ENCODE data around the gene LRP3.
"Not testable (repeated sequence)": the region's sequence is repeated elsewhere in the genome, so short reads cannot be mapped to it uniquely, and the experiment has no call there.

The LRP3 gene

DNA sequence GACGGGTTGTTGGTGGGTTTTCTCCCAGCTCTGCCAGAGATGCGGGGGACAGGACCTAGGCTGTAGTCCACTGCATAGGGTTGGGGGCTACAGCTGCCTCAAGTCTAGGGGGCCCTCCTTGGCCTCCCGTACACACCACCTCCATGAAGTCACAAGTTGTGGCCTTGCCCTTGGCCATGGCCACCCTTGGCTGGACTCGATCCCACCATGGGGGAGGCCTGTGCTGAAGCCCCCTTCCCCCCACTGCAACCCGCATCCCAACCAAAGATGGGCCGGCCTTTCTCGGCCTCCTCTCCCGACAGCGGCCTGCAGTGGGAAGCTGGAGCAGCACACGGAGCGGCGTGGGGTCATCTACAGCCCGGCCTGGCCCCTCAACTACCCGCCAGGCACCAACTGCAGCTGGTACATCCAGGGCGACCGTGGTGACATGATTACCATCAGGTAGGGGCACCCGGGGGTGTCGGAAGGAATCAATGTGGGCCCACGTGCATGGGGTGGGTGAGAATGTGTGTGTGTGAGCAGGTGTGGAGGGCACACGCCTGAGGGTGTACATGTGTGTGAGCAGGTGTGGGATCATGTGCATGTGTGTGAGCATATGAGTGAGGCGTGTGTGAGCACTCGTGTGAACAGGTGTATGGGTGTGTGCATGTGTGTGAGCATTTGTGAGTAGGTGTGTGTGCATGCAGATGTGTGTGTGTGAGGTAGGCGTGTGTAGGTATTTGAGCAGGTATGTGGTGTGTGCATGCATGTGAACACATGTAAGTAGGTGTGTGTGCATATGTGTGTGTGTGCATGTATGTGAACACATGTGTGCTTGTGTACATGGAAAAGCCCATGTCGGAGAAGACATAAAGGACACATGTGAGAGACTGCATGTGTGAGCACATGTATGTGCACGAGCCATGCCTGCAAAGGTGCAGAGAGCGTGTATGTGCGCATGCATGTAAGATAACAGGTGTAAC is 8.7 kb downstream of the LRP3 start:
- no peaks in the 10 kb centered on the region for H3K36me3 Mint-ChIP-seq (ENCODE audit: low read depth)
- H3K27me3 Mint-ChIP-seq (ENCODE audit: low read depth), result no peaks in the 10 kb centered on the region
- H3K4me1 Mint-ChIP-seq (ENCODE audit: low read depth), result no peaks in the 10 kb centered on the region
- H3K9me3 Mint-ChIP-seq, result no peaks in the 10 kb centered on the region
- DNase-seq (ENCODE audit: low spot score), result no peak
- H3K27ac Mint-ChIP-seq, result no peak overlapping the region
- no peak overlapping the region for H3K4me3 Mint-ChIP-seq

DNA sequence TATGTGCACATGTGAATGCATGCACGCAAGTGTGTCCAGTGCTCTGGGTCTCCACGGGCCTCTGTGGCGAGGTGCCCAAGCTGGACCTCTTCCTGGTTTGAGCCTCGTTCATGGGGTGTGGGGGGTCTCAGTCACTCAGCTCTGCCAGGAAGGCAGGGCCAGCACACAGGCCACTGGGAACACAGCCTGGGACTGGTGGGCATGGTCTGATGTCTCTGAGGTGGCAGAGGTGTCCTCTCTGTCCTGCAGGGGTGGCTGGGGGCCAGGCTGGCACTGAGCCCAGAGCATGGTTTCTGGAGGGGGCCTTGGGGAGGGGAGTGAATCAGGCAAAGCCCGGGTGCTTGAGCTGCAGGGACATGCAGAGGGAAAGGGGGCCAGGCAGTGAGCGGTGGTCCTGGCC is 9.4 kb downstream of the LRP3 start:
- Mint-ChIP-seq H3K27me3 (ENCODE audit: low read depth) (no peaks in the 10 kb centered on the region), H3K27ac (no peak overlapping the region), H3K4me3 (no peak overlapping the region), H3K36me3 (ENCODE audit: low read depth) (no peaks in the 10 kb centered on the region), H3K4me1 (ENCODE audit: low read depth) (no peaks in the 10 kb centered on the region), H3K9me3 (no peaks in the 10 kb centered on the region)
- no peak for DNase-seq (ENCODE audit: low spot score)

DNA sequence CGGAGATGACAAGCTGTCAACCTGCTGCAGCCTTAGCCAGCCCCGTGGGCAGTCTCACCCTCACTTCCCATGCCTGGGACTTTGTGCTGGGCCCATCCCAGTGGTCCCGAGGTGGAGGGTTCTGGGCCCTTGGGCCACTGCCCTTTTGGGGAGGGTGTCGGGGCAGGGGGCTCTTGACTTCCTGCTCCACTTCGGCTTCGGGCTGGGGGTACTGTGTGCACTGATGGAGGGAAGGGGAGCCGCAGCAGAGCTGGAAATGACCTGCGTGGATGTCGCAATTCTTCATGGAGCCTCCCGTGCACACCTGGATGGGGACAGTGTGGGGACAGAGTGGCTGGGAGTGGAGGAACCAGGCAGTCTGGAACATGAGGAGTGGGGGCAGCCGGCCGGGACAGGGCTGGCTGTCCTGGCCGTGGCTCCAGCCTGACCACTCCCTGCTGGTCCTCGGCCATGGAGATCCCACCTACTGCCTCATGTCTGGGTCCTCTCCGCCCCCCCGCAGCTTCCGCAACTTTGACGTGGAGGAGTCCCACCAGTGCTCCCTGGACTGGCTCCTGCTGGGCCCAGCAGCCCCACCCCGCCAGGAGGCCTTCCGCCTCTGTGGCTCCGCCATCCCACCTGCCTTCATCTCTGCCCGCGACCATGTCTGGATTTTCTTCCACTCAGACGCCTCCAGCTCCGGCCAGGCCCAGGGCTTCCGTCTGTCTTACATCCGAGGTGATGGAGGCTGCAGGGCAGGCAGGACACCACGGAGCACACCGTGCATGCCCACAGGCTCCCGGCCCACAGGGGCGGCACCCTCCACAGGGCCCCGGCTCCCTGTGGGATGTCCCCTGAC is 10.2 kb downstream of the LRP3 start:
- Mint-ChIP-seq H3K27ac (no peak overlapping the region), H3K36me3 (ENCODE audit: low read depth) (no peaks in the 10 kb centered on the region), H3K27me3 (ENCODE audit: low read depth) (no peaks in the 10 kb centered on the region), H3K9me3 (no peaks in the 10 kb centered on the region), H3K4me3 (no peak overlapping the region), H3K4me1 (ENCODE audit: low read depth) (no peaks in the 10 kb centered on the region)
- no peak for DNase-seq (ENCODE audit: low spot score)

DNA sequence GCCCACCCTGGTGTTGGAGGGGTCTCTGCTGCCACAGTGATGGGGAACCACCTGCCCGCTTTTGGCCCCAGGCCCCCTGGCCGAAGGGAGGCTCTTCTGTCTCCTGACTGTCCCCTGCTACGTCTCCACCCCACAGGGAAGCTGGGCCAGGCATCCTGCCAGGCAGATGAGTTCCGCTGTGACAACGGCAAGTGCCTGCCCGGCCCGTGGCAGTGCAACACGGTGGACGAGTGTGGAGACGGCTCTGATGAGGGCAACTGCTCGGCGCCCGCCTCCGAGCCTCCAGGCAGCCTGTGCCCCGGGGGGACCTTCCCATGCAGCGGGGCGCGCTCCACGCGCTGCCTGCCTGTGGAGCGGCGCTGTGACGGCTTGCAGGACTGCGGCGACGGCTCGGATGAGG is 11.0 kb downstream of the LRP3 start:
- H3K9me3 Mint-ChIP-seq, result no peaks in the 10 kb centered on the region
- no peak overlapping the region for H3K4me3 Mint-ChIP-seq
- no peaks in the 10 kb centered on the region for H3K27me3 Mint-ChIP-seq (ENCODE audit: low read depth)
- no peak overlapping the region for H3K27ac Mint-ChIP-seq
- H3K4me1 Mint-ChIP-seq (ENCODE audit: low read depth), result no peaks in the 10 kb centered on the region
- DNase-seq (ENCODE audit: low spot score), result no peak
- H3K36me3 Mint-ChIP-seq (ENCODE audit: low read depth), result no peaks in the 10 kb centered on the region

DNA sequence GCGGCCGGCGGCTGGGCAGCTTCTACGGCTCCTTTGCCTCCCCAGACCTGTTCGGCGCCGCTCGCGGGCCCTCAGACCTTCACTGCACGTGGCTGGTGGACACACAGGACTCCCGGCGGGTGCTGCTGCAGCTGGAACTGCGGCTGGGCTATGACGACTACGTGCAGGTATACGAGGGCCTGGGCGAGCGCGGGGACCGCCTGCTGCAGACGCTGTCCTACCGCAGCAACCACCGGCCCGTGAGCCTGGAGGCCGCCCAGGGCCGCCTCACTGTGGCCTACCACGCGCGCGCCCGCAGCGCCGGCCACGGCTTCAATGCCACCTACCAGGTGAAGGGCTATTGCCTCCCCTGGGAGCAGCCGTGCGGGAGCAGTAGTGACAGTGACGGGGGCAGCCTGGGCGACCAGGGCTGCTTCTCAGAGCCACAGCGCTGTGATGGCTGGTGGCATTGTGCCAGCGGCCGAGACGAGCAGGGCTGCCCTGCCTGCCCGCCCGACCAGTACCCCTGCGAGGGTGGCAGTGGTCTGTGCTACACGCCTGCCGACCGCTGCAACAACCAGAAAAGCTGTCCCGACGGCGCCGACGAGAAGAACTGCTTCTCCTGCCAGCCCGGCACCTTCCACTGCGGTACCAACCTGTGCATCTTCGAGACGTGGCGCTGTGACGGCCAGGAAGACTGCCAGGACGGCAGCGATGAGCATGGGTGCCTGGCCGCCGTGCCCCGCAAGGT is 11.6 kb downstream of the LRP3 start:
- Mint-ChIP-seq H3K4me3 (no peak overlapping the region), H3K4me1 (ENCODE audit: low read depth) (no peaks in the 10 kb centered on the region), H3K36me3 (ENCODE audit: low read depth) (no peaks in the 10 kb centered on the region), H3K9me3 (no peaks in the 10 kb centered on the region), H3K27ac (no peak overlapping the region), H3K27me3 (ENCODE audit: low read depth) (no peaks in the 10 kb centered on the region)
- DNase-seq (ENCODE audit: low spot score), result no peak

DNA sequence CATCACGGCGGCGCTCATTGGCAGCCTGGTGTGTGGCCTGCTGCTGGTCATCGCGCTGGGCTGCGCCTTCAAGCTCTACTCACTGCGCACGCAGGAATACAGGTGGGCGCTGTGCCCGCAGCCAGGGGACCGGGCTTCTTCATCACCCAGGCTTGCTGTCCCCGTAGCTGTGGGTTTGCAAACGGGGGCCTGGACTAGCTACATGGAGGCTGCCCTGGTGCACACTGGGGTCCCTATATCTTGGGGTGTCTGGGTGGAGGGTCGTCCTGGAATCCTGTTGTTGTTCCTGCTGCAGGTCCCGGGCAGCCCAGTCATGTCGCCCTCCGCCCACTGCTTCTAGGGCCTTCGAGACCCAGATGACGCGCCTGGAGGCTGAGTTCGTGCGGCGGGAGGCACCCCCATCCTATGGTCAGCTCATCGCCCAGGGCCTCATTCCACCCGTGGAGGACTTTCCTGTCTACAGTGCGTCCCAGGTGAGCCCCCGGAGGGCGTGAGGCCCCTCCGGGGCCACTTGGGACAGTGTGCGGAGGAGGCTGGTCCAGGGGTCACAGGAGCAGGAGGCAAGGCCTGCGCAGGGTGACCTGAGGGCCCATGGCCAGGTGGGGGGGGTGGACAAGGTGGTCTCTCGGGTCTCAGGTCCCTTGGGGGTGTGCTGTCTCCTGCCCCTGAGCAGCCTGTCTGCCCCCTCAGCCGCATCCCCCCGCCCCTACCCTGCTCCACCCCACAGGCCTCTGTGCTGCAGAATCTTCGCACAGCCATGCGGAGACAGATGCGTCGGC is 12.3 kb downstream of the LRP3 start:
- Mint-ChIP-seq H3K36me3 (ENCODE audit: low read depth) (no peaks in the 10 kb centered on the region), H3K4me3 (no peak overlapping the region), H3K4me1 (ENCODE audit: low read depth) (no peaks in the 10 kb centered on the region), H3K27me3 (ENCODE audit: low read depth) (no peaks in the 10 kb centered on the region), H3K27ac (no peak overlapping the region), H3K9me3 (no peaks in the 10 kb centered on the region)
- DNase-seq (ENCODE audit: low spot score), result no peak

DNA sequence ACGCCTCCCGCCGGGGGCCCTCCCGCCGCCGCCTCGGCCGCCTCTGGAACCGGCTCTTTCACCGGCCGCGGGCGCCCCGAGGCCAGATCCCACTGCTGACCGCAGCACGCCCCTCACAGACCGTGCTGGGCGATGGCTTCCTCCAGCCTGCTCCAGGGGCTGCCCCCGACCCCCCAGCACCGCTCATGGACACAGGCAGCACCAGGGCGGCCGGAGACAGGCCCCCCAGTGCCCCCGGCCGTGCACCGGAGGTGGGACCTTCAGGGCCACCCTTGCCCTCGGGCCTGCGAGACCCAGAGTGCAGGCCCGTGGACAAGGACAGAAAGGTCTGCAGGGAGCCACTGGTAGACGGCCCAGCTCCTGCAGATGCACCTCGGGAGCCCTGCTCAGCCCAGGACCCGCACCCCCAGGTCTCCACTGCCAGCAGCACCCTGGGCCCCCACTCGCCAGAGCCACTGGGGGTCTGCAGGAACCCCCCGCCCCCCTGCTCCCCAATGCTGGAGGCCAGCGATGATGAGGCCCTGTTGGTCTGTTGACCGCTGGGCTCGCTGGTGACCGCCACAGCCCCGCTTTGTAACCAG is 13.0 kb downstream of the LRP3 start:
- H3K36me3 Mint-ChIP-seq (ENCODE audit: low read depth), result no peaks in the 10 kb centered on the region
- H3K4me3 Mint-ChIP-seq, result no peak overlapping the region
- no peak overlapping the region for H3K27ac Mint-ChIP-seq
- no peaks in the 10 kb centered on the region for H3K9me3 Mint-ChIP-seq
- no peaks in the 10 kb centered on the region for H3K27me3 Mint-ChIP-seq (ENCODE audit: low read depth)
- DNase-seq (ENCODE audit: low spot score), result no peak
- no peaks in the 10 kb centered on the region for H3K4me1 Mint-ChIP-seq (ENCODE audit: low read depth)

DNA sequence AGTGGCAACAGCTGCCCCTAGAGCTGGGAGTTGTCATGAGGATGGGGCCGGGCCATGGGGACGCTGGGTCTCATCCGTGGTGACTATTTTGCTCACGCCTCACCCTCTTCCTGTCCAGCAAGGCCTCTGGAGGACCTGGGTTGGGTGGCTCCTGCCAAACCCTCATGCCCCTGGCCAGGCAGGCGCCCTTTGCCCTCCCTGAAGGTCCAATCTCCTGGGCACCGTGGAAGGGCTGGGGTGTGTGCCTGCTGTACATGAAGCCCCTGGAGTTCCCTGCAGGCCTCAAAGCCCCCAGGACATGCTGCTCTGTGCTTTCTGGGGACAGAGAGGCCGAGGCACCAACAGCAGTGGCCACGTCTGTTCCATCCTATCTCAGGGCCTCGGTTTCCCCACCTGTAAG is 13.8 kb downstream of the LRP3 start:
- no peak for DNase-seq (ENCODE audit: low spot score)
- no peak overlapping the region for H3K4me3 Mint-ChIP-seq
- H3K36me3 Mint-ChIP-seq (ENCODE audit: low read depth), result no peaks in the 10 kb centered on the region
- no peak overlapping the region for H3K27ac Mint-ChIP-seq
- H3K27me3 Mint-ChIP-seq (ENCODE audit: low read depth), result no peaks in the 10 kb centered on the region
- H3K4me1 Mint-ChIP-seq (ENCODE audit: low read depth), result no peaks in the 10 kb centered on the region
- no peaks in the 10 kb centered on the region for H3K9me3 Mint-ChIP-seq

DNA sequence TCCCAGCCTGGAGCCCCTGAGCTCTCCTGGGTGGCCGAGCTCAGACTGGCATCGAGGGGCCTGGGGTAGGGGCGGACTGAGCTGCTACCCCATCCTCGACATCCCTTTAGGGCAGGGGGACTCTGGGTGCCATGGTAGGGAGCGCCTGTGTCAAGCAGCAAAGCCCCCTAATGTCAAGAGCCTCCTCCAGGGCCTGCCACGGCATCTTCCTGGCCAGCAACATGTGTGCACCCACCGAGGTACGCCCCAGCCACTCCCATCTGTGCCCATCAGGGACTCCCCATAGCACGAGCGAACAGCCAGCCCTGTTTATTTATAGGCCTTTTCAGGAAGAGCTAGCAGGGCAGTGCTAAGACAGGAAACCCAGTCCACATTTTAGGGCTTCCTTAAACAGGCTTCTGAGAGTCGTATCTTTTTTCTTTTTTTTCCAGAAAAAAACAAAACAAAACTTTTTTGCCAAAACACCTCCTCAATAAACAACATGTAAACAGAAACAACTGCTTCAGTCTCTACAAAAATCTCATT is 14.3 kb downstream of the LRP3 start:
- Mint-ChIP-seq H3K27ac (no peak overlapping the region), H3K27me3 (ENCODE audit: low read depth) (no peaks in the 10 kb centered on the region), H3K9me3 (no peaks in the 10 kb centered on the region), H3K36me3 (ENCODE audit: low read depth) (no peaks in the 10 kb centered on the region), H3K4me1 (ENCODE audit: low read depth) (no peaks in the 10 kb centered on the region), H3K4me3 (no peak overlapping the region)
- no peak for DNase-seq (ENCODE audit: low spot score)

DNA sequence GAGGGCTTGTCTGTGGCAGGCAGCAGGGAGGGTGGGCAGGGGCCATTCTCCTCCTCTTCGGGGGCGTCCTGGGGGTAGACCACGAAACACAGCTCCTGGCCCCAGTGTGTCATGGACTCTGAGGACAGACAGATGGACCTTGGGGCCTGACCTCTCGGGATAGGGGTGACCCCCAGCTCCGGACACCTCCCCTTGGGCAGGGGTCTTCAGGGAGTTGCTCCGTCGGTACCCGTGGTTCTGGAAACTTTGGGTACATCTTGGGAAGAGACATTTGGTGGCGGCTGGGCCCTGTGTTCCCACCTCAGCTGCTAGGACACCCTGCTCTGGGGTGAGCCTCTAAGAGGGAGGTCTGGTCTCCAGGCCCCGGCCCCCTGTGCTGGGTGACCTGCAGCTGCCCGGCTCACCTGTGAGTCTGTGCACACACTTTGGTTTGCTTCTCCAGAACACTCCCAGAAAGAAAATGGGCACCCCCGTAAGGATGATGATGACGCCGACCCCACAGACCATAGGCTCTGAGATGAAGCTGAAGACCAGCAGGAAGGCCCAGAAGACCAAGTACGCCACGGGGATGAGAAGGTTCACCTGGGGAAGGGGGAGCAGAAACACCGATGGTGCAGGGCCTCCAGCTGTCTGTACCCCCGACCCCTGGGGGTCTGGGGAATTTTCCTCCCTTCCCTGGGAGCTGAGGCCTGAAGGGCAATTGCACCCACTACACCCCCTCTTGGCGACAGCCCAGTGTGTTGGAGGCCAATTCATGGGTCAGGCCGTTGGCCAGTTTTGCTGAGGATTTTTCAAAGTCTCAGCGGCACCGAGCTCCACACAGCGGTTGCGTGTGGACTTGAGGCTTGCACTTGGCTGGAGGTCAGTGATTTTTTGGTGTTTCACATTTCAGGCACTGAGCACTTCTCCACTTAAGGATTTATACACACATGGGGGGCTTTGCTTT is 15.0 kb downstream of the LRP3 start:
- H3K27me3 Mint-ChIP-seq (ENCODE audit: low read depth), result no peaks in the 10 kb centered on the region
- no peaks in the 10 kb centered on the region for H3K36me3 Mint-ChIP-seq (ENCODE audit: low read depth)
- no peaks in the 10 kb centered on the region for H3K9me3 Mint-ChIP-seq
- H3K27ac Mint-ChIP-seq, result no peak overlapping the region
- H3K4me3 Mint-ChIP-seq, result no peak overlapping the region
- DNase-seq (ENCODE audit: low spot score), result no peak
- H3K4me1 Mint-ChIP-seq (ENCODE audit: low read depth), result no peaks in the 10 kb centered on the region

DNA sequence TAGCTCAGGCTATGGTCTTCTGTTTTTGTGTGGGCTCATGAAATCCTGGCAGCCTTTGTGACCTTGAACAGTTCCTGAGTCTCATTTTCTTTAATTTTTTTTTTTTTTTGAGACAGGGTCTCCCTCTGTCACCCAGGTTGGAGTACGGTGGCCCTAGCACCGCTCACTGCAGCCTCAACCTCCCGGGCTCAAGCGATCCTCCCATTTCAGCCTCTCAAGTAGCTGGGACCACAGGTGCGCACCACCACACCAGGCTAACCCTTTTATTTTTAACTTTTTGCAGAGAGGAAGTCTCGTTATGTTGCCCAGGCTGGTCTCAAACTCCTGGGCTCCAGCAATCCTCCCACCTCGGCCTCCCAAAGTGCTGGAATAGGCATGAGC is 15.7 kb downstream of the LRP3 start:
- not testable (repeated sequence) for H3K36me3 Mint-ChIP-seq (ENCODE audit: low read depth); H3K9me3 Mint-ChIP-seq; H3K4me3 Mint-ChIP-seq; DNase-seq (ENCODE audit: low spot score); H3K27me3 Mint-ChIP-seq (ENCODE audit: low read depth); H3K4me1 Mint-ChIP-seq (ENCODE audit: low read depth); H3K27ac Mint-ChIP-seq

DNA sequence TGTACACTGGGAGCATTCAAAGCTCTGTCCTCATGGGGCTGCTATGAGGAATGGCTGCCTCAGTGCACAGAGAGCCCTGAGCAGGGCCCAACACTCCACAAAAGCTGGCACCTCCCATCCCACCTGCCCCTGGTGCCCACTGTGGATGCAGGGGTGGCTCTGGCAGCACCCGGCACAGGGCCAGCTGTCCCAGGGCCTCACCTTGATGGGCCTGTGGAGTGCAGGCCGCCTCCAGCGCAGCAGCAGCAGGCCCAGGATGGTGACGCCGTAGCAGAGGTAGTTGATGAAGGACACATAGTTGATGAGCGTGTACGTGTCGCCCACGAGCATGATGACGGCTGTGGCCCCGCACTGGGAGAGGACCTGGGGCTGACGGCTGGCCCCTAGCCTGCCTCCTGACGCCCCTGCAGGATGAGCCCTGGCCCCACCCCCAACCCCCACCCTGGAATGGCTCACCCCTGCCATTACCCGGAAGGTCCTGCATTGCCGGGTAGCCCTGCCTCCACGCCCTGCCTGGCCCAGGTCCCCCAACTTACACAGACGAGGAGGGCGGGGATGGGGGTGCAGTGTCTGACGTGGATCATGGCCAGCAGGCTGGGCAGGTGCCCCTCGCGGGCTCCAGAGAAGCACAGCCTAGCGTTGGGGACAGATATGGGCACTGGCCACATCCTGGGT is 16.3 kb downstream of the LRP3 start:
- H3K36me3 Mint-ChIP-seq (ENCODE audit: low read depth), result no peaks in the 10 kb centered on the region

More for the DNA sequence above, 16.3 kb downstream of the LRP3 start:
- H3K27me3 Mint-ChIP-seq (ENCODE audit: low read depth), result no peaks in the 10 kb centered on the region
- no peak overlapping the region for H3K4me3 Mint-ChIP-seq
- no peak for DNase-seq (ENCODE audit: low spot score)
- no peaks in the 10 kb centered on the region for H3K9me3 Mint-ChIP-seq
- no peak overlapping the region for H3K27ac Mint-ChIP-seq
- no peaks in the 10 kb centered on the region for H3K4me1 Mint-ChIP-seq (ENCODE audit: low read depth)
